GM21360 (cell line): ENCODE data around the gene PTPN1.
"Not testable (repeated sequence)": the region's sequence is repeated elsewhere in the genome, so short reads cannot be mapped to it uniquely, and the experiment has no call there.

Experiments
- ATAC-seq: cut with Tn5 transposase; IDR thresholded peaks from one replicate; pipeline ENCODE4 v1.9.1; 2021; ENCODE audit warnings: mild to moderate bottlenecking, moderate library complexity; ENCODE audit not compliant: unreplicated experiment

Gene PTPN1

DNA sequence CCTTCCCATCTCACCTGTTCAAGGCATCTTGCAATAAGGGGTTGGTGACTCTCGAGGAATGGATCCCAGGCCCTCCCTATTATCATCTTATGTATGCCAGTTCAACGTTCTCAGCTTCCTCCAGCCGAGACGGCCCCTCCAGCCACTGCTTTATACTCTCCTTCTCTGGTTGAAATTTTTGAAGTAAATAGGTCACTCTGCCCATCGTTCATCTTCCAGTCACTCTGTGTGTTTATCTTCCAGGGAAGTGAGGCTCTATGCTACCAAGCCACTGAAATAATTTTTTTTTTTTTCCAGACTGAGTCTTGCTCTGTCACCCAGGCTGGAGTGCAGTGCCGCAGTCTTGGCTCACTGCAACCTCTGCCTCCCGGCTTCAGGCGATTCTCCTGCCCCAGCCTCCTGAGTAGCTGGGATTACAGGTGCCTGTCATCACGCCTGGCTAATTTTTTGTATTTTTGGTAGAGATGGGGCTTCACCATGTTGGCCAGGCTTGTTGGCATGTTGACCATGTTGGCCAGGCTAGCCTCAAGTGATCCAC, 17.0 kb downstream of the PTPN1 start:
- no peak for ATAC-seq

- ATAC-seq = no peak
Measured at GRCh38 chr20:50528129-50528528, 17.9 kb downstream of the PTPN1 start.

GRCh38 chr20:50528804-50529351, 18.7 kb downstream of the PTPN1 start:
- ATAC-seq = no peak

DNA sequence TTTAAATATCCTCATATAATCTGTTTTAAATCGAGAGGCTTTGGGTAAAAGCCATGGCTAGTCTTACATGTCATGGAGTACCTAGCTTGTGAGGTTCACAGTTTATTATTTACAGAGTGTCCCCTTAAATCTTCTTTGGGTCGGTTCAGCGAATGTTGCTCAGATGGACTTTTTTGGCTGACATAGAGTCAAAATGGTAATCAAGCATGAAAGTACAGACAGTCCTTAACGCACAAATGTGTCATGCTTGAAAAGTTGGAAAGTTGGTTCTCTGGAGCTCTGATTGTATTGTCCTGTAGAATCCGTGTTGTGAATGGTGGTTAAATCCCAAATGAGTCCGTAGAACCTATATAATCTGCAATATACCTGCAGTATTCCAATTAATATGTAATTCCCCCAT, 22.0 kb downstream of the PTPN1 start:
- ATAC-seq = no peak

- no peak for ATAC-seq
Measured at GRCh38 chr20:50533061-50533460, 22.9 kb downstream of the PTPN1 start.

DNA sequence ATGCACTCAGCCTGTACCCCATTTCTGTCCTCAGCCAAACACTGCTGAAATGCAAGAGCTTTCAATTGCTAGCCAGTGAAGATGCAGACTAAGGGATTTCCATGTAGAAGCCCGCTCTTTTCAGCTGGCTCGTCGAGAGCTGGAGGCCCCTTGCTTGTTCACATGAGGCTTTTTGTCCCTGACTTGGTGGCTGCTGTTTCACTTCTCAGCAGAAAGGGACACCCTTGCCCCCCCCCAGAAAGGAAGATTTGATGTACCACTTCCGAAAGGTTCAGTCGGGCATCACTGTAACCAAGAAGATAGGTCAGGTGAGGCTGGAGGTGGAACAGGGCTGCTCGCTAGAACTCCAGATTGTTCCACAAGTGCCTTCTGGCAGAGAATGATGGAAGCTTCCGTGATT, 23.3 kb downstream of the PTPN1 start:
- ATAC-seq = no peak

DNA sequence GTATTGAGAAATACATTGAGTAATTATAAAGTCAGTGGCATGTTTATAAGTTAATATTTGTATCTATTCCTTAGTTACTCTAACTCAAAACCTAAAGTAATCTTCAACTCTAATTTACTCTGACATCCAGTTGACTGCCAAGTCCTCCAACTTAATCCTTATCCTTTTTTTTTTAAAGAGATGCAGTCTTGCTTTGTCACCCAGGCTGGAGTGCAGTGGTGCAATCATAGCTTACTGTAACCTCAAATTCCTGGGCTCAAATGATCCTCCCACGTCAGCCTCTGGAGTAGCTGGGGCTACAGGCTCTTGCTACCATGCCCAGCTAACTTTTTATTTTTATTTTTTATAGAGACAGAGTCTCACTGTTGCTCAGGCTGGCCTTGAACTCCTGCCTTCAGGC, 24.4 kb downstream of the PTPN1 start:
- no peak for ATAC-seq

DNA sequence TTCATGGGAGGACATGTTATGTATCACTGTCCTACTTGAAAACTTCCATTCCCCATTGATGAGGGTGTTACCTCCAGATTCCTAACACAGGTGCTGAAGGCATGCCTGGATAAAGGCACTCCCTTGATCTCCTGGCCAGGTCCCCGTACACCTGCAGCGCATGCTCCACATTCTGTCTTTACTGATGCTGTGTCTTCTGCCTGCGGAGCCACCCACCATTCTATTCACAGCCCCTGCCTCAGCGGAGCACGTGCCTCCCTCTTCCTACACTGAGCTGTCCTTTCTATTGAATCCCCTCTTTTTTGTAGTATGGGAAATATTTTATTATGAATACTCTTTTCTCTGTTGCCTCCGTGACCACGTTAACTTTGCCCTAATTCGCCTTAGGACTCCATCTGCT, 25.0 kb downstream of the PTPN1 start:
- ATAC-seq = no peak

- no peak for ATAC-seq
Measured at GRCh38 chr20:50536333-50536732, 26.1 kb downstream of the PTPN1 start.

- no peak for ATAC-seq
Measured at GRCh38 chr20:50537546-50538201, 27.5 kb downstream of the PTPN1 start.

DNA sequence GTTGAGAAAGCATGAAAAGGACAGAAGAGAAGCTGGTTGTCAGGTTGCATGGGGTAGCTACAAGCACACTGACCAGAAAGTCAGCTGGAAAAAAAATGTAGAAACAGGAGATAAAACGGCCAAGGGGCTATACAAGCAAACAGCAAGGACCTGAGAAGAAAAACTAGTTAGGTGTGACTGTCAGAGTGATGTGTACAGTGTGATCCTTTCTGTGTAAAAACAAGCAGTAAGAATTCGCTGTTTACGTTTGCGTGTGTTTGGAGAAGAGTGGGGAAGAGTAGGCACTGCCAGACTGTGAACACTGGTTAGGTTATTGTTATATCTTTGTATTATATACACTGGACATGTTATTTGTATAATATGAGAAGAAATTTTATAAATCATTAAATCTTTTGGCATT, 28.1 kb downstream of the PTPN1 start:
- ATAC-seq = no peak

DNA sequence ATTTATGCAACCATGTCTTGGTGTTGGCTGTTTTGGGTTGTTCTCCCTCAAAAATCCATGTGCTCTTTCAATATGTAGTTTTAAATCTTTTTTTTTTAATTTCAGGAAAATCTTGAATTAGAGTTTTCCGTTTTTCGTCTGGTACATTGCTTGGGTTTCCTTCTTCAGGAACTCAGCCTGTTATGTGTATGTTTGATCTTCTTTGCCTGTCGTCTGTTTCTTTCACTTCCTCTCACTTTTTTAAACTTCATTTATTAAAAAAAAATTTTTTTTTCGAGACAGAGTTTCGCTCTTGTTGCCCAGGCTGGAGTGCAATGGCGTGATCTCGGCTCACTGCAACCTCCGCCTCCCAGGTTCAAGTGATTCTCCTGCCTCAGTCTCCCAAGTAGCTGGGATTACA, 29.6 kb downstream of the PTPN1 start:
- not testable (repeated sequence) for ATAC-seq

GRCh38 chr20:50540620-50541605, 30.7 kb downstream of the PTPN1 start:
- ATAC-seq = no peak

GRCh38 chr20:50541606-50542041, 31.4 kb downstream of the PTPN1 start:
- ATAC-seq = no peak

DNA sequence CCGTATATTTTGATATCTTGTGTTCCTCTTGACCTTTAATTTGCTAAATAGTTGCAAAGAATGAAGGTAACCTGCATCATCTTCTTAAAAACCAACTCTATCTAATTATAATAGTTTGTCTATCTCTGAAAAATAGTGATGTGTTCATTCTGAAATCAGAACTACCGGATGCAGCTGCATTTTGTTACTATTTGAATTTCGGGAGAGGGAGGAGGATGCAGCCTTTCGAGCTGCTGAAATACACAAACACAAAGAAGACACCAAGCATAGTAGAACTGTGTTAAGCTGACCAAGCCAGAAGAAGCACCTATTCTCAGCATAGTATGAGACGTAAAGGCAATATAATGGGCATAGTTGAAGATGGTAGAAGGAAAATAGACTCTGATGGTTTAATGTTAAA, 33.1 kb downstream of the PTPN1 start:
- ATAC-seq = no peak

- no peak for ATAC-seq
Measured at GRCh38 chr20:50545126-50545525, 34.9 kb downstream of the PTPN1 start.

GRCh38 chr20:50546729-50547314, 36.6 kb downstream of the PTPN1 start:
- ATAC-seq = no peak

DNA sequence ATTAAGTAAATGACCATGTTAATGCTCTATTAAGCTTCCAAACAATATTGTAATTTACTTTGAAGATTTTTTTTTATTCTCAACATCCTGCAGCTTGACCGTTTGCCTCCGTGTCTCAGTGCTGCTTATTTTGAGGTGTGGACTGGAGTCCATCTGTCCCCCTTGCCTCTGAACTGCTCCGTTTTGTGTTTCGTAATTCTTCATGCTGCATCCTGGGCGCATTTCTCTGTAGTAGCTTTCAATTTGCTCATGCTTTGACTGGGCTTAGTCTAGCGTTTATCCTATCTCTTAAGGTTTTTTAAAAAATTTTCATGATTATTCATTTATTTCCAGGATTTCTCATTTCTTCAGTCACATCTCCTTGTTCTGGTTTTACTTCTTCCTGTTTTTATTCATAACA, 37.8 kb downstream of the PTPN1 start:
- ATAC-seq = no peak

- ATAC-seq = no peak
Measured at GRCh38 chr20:50548396-50548795, 38.2 kb downstream of the PTPN1 start.

GRCh38 chr20:50550531-50550930, 40.3 kb downstream of the PTPN1 start:
- no peak for ATAC-seq

DNA sequence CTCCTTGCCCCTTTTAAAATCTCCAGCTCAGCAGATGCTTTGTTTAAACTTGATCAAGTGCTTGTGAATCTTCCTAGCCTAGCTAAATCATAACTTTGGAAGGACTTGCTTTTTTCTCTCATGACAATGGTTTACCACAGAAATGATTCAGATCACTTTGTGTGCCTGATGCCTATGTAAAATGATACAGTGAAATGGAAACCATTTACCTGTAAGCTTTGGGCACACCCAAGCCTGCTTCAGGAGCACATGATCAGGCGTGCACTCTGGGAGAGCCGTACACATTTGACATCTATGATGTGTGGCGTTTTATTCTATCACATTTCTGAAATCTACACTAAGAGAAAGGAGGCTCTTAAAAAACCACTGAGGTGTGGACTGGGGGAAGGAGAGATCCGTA, 41.1 kb downstream of the PTPN1 start:
- ATAC-seq = no peak
